HG03135 (cell line): ENCODE results near the gene FAM120AOS.
"Not testable (repeated sequence)": the region's sequence is repeated elsewhere in the genome, so short reads cannot be mapped to it uniquely, and the experiment has no call there.

Source experiments
- ATAC-seq: cut with Tn5 transposase; IDR thresholded peaks from one replicate; pipeline ENCODE4 v1.9.1; 2021; ENCODE audit warnings: mild to moderate bottlenecking, moderate library complexity; ENCODE audit not compliant: unreplicated experiment

The FAM120AOS gene

DNA sequence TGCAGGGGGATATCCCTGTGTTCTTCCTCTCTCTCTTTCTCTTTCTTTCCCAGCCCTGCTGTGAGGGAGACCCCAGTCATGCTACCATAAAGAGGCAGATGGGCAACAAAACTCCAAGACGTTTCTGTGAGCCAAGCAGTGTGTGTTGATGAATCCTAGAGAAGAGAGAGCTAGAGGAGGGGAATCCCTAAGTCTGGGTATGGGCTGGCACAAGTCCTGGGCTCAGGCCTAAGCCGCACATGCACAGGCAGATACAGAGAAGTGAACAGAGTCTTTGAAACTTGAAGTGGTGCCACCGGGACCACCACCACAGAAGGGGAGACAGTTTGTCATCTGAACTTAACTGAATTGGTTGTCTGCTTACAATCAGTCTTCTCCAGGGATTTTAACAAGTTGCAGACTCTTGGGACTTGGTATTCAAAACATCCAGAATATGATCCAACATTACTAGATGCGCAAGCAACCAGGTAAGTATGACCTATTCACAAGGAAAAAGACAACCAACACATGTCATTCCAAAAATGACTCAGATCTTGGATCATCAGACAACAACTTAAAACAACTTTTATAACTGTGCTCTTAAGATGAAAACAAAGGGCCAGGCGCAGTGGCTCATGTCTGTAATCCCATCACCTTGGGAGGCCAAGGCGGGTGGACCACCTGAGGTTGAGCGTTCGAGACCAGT, 12.3 kb downstream of the FAM120AOS start:
- no peak for ATAC-seq

DNA sequence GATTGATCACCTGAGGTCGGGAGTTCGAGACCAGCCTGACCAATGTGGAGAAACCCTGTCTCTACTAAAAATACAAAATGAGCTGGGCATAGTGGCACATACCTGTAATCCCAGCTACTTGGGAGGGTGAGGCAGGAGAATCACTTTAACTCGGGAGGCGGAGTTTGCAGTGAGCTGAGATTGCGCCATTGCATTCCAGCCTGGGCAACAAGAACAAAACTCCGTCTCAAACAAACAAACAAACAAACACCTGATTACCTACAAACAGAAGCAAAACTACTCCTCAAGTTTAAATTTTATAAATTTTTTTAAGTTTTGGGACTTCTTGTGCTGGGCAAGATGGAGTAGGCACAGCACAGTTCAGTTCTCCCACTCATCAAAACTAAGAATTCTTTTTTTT, 14.1 kb downstream of the FAM120AOS start:
- ATAC-seq: not testable (repeated sequence)

DNA sequence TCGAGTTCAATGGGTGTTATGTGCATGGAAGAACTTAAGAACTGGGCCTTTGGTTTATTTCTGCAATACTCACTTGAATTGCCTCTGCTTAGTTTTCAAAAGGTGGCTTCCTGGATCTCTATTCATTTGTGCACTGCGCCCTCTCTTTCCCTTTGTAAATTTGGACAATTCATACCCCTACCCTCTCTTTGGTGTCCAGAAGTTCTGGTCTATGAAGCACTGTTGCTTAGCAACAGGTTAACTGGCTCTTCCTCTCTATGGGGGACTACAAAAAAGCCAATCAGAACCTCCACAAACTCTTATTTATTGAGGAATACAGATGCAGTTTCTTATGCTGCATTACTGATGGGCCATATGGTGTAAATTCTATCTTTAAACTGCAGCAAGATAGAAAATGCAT, 15.4 kb downstream of the FAM120AOS start:
- ATAC-seq: no peak

DNA sequence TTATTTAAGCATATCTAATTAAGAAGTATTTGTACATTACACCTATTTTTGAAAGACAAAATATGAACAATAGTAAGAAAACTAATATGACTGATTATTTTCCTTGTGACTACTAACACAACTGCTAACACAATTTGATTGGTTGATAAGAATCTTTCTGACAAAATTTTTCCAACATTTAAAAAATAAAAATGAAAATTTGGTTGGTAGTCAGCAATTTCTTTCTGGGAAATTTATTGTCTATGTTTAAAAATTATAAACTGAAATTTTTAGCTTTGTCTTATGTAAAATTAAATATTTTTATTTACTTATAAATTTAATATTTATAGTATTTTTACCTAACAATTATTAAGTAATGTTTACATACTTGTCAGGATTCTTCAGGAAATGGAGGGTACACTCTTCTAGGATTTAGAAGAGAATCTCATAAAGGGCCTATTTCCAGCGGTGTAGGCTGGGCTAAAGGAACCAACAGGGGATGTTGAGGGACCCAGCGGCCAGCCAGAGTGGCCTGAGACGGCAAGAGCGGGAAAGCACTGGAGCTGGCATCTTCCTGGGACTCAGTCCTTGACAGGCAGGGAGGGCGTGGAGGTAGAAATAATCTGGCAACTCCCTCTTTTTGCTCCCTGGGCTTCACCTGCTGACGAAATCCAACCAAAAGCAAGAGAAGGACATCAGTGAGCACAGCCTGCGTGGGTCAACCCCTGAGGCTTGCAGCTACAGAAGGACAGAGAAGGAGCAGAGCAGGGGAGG, 16.6 kb downstream of the FAM120AOS start:
- ATAC-seq: no peak

DNA sequence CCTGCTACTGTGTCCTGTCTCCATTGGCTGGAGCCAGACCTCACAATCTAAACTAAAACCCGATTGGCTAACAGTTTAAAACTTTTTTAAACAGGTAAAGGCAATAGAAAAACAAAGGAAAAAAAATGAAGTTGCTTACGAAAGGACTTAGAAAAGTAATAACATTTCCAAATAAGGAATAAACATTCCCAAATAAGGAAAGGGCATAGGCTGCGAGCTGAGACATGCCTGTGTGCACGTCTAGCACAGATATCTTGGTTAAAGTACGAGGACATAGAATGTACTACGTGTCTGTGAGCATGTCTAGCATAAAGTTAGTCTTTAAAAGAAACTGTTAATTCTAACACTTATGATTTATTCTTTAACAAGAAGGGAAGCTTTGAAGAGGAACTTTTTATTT, 17.2 kb downstream of the FAM120AOS start:
- no peak for ATAC-seq

DNA sequence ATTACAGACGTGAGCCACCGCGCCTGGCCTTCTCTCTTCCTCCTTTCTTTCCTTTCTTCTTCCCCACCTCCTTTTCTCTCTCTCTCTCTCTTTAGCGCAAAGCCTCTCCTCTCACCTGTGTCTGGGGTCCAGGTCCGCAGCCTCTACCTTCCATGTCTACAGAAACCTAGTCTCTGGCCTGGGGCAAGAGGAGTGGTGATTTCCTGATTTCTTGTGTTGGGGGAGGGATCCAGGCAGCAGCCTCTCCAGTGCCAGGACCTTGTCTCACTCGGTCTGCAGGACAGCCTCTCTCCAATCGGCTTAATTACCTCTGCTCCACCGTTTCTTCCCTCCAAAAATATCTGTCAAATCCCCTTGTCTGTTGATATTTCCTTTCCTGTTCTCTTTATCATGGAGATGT, 18.0 kb downstream of the FAM120AOS start:
- ATAC-seq: no peak

DNA sequence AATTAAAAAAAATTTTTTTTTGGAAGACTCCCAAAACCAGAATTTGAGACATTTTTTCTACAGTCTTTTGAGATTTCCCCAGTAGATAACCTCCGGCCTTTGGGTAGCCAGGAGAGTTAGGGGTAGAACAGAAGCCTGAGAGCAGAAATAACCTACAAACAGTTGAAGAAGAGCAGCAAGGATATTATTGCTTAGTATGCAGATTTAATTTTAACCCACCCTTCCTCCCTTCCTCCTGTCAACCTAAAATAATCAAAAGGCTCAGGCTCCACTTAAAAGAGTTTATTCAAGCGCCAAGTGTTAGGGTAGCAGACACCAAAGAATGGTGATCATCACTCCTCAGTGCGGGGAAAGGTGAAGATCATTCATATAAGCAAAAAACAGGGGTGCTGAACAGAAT, 19.3 kb downstream of the FAM120AOS start:
- ATAC-seq: no peak

DNA sequence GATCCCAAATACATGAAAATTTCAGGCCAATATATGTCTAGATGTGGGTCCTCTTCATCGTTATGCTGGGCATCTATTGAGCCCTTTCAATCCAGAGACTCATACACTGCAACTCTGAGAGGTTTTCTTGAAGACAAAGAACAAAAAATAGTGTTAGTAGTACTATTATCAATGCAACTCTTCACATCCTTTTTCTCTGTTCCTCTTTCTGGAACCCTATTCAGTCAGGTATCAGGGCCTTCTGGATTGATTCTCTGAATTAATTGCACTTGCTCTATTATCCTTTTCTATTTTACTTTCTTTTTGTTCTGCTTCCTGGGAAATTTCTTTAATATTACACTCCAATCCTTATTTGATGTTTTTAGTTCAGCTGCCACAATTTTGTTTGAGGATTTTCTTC, 20.4 kb downstream of the FAM120AOS start:
- ATAC-seq: no peak

DNA sequence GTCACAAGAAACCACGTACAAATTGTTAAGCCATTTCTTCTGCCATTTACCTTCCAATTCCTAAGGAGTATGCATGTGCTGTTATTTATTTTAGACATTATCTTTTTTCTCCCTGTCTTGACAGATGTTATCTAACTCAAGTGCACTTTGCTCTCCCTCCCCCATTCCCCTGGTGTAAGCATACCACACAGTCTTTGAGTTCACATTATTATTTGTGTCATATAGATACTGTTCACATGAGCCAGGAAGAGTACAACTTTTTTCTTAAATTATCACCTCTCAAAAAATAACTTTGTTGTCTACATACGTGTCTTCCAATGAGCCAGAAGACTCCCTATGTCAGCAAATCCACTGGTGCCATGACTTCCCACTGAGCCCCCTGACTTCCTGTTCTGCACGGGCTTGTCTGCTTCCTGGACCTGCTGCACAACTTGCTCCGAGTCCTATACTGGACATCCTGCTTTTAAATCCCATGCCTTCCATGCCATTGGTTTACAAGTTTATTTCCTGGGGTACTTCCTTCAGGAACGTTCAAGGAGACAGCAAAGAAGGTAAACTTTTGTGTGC, 21.8 kb downstream of the FAM120AOS start:
- ATAC-seq: no peak

DNA sequence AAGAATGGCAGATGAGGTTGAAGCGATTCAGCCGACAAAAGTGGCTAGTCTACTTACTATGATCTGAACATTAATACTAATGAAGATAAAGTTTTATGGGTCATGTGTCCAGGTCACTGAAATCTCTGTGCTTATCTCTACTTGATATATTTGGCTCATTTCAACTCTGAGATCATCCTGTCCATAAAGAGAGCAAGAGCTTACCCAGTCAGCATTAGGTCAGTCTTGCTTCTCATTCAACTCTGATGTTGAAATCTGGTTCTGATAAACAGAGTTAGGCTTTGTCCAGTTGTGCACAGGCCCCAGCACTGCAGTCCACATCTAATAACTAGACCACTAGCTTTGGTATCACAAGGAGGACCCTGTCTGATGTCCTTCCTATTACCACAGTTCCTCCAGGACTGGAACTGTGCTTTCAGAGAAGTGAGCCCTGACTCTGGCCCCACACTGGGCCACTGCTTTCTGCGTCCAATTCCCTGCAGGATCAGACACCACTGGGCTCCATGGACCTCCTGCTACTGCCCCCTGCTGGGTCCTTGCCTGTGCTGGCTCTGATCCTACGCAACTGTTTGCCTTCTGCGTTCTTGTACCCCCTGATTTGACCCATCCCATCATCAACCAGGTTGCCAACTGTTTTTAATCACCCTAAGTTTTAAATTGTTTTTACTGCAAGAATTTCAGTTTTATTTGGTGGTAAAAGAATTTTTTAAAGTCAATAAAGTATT, 25.6 kb downstream of the FAM120AOS start:
- ATAC-seq: no peak

DNA sequence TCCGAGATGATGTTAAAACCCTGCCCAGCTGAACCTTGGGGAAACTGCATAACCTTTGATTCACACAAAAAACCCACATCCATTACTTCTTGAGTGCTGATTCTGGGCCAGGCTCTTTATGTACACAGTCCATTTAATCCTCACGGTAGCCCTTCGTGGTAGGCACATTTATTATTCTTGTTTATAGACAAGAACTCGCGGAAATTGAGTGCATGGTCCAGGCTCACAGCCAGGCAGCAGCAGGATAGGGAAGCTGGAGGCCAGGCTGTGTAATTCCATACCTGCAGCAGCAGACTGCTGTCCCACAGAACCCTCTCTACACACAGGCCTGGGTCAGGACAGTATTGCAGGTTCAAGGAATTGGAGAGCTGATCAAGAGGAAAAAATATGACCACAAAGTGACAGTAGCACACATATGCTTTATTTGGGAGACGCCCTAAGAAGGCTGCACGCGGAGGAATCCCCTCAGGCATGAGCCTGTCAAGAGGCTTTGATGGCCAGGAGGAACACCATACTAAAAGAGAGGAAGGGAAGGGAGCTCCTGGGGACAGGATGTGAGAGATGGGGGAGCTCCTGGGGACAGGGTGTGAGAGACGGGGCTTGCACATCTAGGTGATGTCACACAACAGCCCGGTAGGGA, 30.3 kb downstream of the FAM120AOS start:
- ATAC-seq: no peak

DNA sequence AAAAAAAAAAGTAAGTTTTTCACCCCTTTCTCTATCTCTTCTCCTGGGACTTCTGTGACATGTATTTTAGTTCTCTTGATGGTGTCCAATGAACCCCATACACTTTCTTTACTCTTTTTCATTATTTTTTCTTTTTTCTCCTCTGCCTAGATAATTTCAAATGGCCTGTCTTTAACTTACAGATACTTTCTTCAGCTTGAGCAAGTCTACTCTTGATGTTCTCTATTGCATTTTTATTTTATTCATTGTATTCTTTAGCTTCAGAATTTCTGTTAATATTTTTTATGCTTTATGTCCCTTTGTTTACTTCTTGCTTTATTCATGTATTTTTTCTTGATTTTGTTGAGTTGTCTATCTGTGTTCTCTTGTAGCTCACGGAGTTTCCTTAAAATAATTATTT, 34.4 kb downstream of the FAM120AOS start:
- no peak for ATAC-seq

DNA sequence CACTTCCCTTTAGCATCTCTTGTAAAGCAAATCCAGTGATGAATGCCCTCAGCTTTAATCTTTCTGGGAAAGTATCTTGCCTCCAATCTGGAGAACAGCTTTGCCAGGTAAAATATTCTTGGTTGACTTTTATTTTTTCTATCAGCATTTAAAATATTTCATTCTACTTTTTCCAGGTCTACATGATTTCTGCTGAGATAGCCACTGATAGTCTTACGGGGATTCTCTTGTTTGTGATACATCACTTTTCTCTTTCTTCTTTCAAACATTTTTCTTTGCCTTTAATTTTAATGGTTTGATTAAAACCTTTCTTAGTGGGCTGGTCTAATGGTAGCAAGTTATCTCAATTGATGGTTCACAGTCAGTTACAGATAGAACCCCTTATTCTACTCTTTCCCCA, 35.8 kb downstream of the FAM120AOS start:
- ATAC-seq: no peak

DNA sequence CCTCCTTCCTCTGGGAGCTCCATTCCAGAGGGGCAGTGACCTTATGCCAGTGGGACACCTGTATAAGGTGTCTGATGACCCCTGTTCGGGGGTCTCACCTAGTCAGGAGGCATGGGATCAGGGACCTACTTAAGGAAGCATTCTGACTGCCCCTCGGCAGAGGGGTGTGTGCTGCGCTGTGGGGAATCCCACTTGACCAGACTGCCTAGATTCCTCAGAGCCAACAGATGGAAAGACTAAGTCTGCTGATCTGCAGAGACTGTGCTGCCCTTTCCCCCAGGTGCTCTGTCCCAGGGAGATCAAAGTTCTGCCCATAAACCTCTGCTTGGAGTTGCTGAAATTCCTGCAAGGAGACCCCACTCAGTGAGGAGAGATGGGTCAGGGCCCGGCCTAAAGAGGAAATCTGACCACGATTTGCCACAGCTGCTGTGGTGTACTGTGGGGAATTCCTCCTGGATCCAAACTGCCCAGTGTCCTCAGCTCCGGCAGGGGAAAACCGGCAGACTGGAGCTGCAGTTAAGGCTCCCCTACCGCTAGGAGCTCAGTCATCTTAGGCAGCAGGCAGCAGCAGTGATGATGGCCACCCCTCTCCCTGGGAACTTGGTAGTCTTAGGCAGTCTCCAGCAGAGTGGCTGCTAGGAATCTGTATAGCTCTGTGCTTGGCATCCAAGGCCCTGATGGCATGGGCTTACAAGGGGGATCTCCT, 36.7 kb downstream of the FAM120AOS start:
- no peak for ATAC-seq

DNA sequence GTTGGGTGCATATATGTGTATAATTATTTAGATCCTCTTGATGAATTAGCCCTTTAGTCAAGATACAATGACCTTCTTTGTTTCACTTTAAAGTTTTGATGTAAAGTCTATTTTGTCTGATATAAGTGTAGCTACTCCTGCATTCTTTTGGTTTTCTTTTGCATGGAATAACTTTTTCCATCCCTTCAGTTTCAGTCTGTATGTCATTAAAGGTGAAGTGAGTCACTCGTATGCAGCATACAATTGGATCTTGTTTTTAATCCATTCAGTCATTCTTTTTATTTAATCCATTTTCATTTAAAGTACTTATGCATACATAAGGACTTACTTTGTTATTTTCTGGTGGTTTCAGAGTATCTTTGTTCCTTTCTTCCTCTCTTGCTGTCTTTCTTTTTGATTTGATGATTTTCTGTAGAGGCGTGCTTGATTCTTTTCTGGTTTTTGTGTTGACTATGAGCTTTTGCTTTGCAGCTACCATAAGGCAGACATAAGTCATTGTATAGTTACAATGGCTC, 38.1 kb downstream of the FAM120AOS start:
- no peak for ATAC-seq

DNA sequence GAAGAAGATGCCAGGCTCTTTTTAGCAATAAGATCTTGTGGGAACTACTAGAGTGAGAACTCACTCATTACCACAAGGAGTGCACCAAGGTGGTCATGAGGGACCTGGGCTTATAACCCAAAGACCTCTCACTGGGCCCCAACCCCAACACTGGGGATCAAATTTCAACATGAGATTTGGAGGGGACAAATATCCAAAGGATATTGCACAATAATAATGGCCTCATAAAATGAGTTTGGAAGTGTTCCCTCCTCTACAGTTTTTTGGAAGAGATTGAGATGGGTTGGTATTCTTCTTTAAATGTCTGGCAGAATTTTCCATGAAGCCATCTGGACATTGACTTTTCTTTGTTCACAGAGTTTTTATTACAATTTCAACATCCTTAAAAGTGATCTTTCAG, 39.9 kb downstream of the FAM120AOS start:
- no peak for ATAC-seq

DNA sequence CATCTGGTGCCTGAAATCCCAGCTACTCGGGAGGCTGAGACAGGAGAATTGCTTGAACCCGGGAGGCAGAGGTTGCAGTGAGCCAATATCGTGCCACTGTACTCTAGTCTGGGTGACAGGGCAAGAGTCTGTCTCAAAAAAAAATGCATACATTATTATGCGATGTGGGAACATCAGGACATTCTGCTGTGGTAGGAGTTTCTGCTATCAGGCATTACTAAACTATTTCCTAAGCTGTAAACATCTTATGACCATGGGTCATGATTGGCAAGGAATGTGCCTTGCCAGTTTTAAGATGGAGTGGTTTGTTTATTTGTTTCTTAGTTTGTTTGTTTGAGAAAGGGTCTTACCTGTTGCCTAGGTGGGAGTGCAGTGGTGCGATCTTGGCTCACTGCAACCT, 47.0 kb downstream of the FAM120AOS start:
- no peak for ATAC-seq

DNA sequence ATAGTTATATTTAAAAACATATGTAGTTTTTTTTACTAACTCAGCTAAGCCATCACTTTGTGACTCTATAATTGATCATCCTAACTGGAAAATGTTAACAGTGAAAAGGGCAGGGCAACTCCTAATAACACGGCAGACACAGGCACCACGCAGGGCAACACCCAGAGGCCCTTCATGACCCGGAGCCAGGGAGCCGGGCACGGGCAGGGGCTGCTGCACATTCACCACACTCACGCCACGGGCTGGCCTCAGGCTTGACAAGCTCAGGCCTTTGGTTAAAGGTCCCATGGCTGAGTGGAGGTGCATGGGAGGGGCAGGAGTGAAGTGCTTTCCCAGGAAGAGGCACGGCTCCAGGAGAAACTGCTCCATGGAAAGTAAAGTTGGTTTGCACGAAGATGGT, 54.9 kb downstream of the FAM120AOS start:
- no peak for ATAC-seq

DNA sequence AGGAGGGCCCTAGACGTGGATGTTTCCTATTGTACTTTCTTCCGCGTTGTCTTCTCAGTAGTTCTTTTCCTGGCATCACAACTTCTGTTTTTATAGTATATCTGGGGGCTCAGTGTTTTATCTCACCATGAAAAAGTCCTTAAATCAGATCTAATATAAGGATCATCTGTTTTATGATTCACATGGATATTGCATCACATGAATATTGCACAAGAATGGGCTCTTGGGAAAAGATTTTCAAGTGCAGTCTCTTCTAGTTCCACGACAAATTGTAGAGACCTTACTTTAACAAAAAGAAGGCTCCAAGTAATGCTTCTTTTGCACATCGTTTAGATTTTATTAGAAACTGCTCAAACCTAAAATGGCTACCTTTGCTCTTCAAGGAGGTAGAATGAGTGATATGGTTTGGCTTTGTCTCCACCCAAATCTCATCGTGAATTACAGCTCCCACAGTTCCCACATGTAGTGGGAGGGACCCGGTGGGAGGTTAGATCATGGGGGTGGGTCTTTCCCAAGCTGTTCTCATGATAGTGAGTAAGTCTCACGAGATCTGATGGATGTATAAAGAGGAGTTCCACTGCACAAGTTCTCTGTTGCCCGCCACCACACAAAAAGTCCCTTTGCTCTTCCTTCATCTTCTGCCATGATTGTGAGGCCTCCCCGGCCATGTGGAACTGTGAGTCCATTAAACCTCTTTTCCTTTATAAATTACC, 55.6 kb downstream of the FAM120AOS start:
- ATAC-seq: no peak
